Measurements from ENCODE around the gene HES6. TPM values are rescaled to one million over a fixed set of nuclear protein-coding genes. Genes with fewer than 3 reads are reported as not detected.
"Not testable (repeated sequence)": the region's sequence is repeated elsewhere in the genome, so short reads cannot be mapped to it uniquely, and the experiment has no call there.

HES6 gene
- polyA plus RNA-seq, 4 donors = 4.5 to 9.0 (median 4.7) TPM

GRCh38 chr2:238274152-238274865, 34.5 kb upstream of the HES6 start:
- no peak for DNase-seq (ENCODE audit: low read depth in 4 of 4, low spot score in 3 of 4)

DNA sequence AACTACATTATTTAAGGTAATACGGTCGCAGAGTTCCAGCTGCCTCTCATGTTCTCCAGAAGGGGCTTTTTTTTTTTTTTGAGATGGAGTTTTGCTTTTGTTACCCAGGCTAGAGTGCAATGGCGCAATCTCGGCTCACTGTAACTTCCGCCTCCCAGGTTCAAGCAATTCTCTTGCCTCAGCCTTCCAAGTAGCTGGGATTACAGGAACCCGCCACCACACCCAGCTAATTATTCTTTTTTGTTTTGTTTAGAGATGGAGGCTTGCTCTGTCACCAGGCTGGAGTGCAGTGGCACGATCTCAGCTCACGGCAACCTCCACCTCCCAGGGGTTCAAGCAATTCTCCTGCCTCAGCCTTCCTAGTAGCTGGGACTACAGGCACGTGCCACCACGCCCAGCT, 33.6 kb upstream of the HES6 start:
- not testable (repeated sequence) for DNase-seq (ENCODE audit: low read depth in 4 of 4, low spot score in 3 of 4)

DNA sequence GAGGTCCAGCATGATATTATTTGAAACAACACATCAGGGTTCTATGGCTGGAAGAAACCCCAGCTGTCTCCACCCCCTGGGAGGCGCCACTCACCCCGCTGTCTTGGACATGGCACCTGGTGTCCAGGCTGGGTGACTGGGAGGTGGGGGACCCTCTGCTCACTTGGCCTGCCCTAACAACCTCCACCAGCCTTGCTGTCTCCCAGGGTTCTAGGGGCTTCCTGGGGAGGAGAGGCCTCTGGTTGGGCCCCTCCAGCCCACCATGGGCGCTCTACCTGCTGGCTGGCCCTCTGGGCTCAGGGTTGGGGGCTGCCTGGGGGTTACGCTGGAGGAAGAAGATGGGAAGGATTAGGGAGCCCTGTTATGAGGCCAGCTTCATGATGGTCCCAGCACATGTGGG, 32.3 kb upstream of the HES6 start:
- DNase-seq (ENCODE audit: low read depth in 4 of 4, low spot score in 3 of 4) = no peak

DNA sequence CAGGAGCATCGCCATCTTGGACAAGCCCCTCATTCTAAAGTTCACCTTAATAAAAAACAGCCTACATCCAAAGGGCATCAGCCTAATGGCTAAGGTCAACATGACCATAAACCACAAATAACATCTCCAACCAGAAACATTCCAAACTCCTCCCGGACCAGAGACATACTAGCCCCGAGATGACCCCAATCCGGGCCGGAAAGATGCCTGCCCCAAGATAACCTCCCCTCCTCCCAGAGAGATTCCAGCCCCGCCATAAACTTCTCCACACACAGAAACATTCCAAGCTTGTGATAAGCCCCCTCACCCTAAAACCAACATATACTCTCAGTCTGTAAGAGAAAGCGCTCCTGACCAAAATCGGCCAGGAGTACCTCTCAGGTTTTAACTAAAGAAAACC, 31.8 kb upstream of the HES6 start:
- DNase-seq (ENCODE audit: low read depth in 4 of 4, low spot score in 3 of 4) = not testable (repeated sequence)

- DNase-seq (ENCODE audit: low read depth in 4 of 4, low spot score in 3 of 4) = no peak
Measured at GRCh38 chr2:238271061-238271554, 31.3 kb upstream of the HES6 start.

- no peak for DNase-seq (ENCODE audit: low read depth in 4 of 4, low spot score in 3 of 4)
Measured at GRCh38 chr2:238270606-238271005, 30.8 kb upstream of the HES6 start.

- DNase-seq (ENCODE audit: low read depth in 4 of 4, low spot score in 3 of 4) = no peak
Measured at GRCh38 chr2:238269741-238270140, 29.9 kb upstream of the HES6 start.

- DNase-seq (ENCODE audit: low read depth in 4 of 4, low spot score in 3 of 4) = no peak
Measured at GRCh38 chr2:238267884-238268680, 28.2 kb upstream of the HES6 start.

GRCh38 chr2:238267341-238267710, 27.5 kb upstream of the HES6 start:
- DNase-seq (ENCODE audit: low read depth in 4 of 4, low spot score in 3 of 4) = no peak

- DNase-seq (ENCODE audit: low read depth in 4 of 4, low spot score in 3 of 4) = no peak
Measured at GRCh38 chr2:238265605-238266004, 25.8 kb upstream of the HES6 start.

GRCh38 chr2:238264072-238264460, 24.2 kb upstream of the HES6 start:
- no peak for DNase-seq (ENCODE audit: low read depth in 4 of 4, low spot score in 3 of 4)

DNA sequence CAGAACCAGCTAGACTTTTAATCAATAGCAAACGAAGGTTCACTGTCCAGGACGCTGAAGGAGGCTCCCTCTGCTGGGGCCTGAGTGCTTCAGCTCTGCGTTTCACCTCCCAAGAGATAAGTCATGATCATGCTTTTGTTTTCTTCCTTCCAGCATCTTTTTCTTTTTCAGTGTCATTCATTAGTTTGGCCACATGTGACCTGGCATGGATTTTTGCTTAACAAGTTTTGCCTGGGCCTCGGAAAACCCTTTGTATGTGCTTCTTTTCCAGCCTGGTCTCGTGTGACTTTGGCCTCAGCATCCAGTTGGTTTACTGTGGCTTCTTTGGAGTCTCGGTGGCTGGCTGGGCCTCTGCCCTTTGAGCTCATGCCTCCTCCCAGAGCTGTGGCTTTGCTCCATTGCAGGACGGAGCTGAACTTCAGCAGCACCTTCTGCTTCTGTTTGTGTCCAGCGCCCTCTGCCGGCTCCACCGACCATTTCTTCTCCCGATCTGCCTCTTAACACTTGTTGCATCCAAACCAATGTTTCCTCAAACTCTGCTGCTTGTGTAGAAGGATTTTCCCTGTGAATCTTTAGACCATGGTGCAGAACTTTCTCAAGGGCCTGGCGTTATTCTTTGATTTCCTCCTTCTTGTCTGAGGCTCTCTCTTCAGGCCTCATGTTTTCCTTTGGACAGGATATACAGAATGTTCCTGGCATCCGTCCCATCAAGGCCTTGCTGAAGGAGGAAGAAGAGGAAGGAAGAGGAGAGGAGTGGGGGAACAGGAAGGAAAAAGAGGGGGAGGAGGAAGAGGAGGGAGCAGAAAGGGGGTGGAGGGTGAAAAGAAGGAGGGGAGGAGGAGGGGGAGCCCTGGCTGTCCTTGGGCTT, 23.6 kb upstream of the HES6 start:
- DNase-seq (ENCODE audit: low read depth in 4 of 4, low spot score in 3 of 4) = peak; percentile 75 to 81 (median 78)

GRCh38 chr2:238262496-238263122, 22.8 kb upstream of the HES6 start:
- no peak for DNase-seq (ENCODE audit: low read depth in 4 of 4, low spot score in 3 of 4)

DNA sequence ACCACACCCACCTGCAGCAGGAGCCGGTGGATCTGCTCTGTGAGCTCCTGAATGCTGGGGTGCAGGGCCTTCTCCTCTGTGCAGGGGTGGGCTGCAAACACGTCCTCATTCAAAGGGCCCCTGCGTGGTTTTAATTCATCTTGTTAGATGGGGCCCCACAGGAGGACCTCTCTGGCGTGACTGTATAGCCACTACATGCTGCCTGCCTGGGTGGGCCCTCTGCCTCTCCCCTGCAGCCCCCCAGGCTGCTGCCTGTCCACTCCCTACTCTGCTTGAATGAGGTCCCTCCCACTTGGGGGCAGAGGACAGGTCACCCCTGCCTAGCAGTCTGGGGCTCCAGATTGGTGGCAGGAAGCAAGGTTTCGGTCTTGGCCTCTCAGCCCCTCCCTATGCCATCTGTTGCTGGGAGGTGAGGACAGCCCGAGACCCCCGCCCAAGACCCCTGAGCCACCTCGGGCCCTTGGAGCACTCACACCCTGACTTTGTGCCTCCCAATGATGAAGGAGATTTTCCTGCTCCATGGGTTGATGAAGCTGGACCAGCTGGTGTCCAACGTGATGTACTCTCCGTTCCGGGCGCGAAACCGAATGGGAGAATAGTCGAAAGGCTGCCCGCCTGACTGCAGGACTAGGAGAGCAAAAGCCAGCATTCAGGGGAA, 22.0 kb upstream of the HES6 start:
- DNase-seq (ENCODE audit: low read depth in 4 of 4, low spot score in 3 of 4) = no peak

DNA sequence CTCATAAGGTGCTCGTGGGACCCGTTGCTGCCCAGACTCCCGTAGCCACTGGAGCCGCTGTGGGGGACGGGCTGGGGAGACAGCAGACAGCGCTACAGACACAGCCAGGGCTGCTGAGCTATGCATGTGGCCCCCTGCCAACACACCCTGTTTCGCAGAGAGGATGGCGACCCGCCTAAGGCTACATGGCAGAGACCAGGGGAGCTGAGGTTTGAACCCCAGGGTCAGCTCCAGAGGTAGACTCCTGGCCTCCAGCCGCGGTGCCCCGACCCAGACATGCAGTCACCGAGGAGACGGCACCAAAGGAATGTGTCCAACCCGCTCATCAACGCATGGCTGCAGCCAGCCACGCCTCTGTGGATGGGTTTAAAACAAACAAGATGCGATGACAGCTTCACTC, 21.0 kb upstream of the HES6 start:
- DNase-seq (ENCODE audit: low read depth in 4 of 4, low spot score in 3 of 4) = no peak

GRCh38 chr2:238259061-238260020, 19.5 kb upstream of the HES6 start:
- DNase-seq (ENCODE audit: low read depth in 4 of 4, low spot score in 3 of 4) = no peak

DNA sequence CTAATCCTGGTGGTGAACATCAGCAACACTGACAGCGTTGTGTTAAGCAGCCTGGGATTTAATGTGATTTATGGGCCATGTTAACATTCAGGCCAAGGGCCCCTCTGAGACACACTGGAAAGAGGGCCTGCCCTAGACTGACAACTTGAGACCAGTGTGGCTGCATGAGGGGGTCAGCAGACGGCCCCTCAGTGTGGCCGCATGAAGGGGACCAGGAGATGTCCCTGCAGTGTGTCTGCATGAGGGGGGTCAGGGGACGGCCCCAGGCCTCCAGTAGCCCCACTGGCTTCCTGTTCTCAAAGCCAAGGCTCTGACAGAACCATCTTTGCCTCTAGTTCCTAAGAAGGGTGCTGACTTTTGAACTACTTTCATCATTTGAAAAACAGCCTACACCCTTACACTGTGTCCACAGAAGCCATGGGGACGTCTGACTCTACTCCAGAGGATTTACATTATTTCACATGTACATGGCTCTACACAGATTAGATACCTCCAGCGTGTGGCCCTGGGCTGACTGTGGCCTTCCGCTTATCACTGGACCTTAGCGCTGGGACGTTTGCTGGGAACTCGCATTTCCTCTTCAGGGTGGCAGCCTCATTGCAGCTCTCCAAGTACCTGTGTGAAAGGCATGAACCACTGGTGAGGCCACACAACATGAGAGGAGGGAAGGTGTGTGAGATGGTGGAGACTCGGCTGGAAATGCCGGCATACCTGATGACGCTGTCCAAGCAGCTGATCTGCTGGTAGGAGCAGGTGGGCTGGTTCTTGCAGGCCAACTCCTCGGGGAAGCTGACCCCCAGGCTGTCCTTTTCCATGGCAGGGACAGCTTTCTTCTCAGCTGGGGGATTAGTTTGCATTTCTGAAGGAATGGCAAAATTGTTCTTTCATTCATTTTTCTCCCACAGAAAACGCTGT, 18.2 kb upstream of the HES6 start:
- DNase-seq (ENCODE audit: low read depth in 4 of 4, low spot score in 3 of 4) = no peak

DNA sequence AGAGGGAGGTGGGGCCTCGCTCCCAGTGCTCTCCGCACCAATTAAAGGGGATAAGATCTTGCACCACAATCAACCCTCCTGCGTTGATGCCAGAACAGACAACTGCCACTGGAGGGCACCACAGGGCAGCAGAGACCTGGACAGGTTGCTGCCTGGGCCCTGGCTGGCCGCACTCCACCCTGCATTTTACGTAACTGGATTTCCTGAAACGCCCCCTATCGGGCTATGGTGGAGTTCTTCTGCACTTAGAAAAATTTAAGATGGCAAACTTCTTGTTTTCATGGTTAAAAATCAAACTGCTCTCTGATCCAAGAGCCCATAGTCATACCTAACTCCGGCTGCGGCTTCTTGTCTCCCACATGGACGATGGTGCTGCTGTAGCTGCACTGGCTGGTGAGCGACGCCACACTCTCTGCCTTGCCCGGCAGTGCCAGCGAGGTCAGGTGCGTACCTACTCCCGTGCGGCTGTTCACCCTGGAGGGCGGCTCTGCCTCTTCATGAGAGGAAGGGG, 16.8 kb upstream of the HES6 start:
- DNase-seq (ENCODE audit: low read depth in 4 of 4, low spot score in 3 of 4) = peak in 1 of 4 donors; percentile 71

All from left renal pelvis (tissue), 4 donors.